GM19099 (cell line): ENCODE results near the gene GNAT2.

Experiments used
- POLR2A ChIP-seq: IDR thresholded peaks from 3 replicates; pipeline ENCODE4 v1.6.1; 2011; ENCODE audit warnings: low read depth; ENCODE audit not compliant: insufficient read length; ENCODE audit errors: extremely low read depth

Gene GNAT2

GRCh38 chr1:109619576-109620400 is at the start of gene GNAT2, which contains the start of gene AMPD2:
Gene GNAT2 (minus strand): TSS chr1:109619616. CDS start chr1:109612870, 6,746 bp downstream.
Gene AMPD2 (plus strand): TSS chr1:109619837. CDS start chr1:109621176, 1,339 bp downstream.
- peak; percentile 79 for TF ChIP-seq POLR2A

DNA sequence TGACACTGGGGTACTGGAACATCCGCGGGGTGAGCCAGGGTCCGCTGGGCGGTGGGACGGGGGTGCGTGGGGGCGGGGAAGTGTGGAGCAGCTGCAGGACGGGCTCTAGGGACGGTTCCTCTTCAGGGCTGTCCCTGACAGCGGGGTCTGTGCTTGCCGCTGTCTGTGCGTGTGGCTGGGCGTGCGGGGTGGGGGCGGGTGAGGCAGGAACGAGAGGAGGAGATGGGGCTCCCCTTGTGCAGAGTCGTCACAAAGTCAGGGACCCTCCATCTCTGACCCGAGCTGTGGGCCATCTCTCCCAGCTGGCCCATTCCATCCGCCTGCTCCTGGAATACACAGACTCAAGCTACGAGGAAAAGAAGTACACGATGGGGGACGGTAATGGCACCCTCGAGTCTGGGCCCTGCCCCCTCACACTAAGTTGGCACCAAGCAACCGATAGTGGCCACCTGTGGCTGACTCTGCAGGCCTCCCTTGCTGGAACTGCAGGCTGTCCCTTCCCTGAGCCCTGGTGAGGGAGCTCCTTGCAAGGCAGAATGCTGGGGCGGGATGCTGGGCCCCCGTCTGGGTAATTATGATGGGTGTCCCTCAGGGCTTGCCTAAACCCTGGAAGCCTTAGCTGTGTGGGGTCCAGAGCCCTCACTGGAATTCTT is 48.8 kb upstream of the GNAT2 start:
- no peak for TF ChIP-seq POLR2A

- peak; percentile 17 for TF ChIP-seq POLR2A
Observed at GRCh38 chr1:109667452-109668122, 48.2 kb upstream of the GNAT2 start, which contains the start of gene GSTM2. Gene GSTM2 (plus strand): TSS chr1:109668057. CDS start chr1:109668116, 59 bp downstream.

DNA sequence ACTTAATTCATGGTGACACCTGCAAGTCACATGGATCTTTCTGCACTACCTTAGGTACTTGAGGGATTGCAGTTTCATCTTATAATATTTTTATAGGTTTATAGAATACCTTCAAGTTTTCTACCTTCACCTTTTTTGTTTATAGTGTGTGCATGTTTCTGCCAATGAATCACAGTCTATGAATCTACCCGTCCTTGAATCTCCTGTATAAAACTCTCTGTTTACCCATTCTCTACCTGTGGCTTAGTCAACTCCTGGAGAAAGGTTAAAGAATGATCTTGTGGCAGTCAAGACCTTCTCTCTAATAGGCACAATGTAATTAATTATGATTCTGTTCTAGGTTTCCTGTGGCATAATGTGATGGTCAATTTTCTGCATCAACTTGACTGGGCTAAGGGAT is 45.3 kb upstream of the GNAT2 start:
- TF ChIP-seq POLR2A: no peak

DNA sequence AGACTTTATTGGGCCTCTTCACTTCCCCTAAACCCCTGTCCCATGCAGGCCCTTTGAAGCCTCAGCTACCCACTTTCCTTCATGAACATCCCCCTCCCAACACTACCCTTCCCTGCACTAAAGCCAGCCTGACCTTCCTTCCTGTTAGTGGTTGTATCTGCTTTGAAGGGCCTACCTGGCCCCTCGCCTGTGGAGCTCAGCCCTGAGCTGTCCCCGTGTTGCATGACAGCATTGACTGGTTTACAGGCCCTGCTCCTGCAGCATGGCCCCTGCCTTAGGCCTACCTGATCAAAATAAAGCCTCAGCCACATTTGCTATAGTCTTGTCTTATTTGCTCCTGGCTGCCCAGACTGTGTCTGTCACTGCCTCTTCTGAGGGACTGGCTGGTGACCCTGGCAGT is 42.0 kb upstream of the GNAT2 start:
- no peak for TF ChIP-seq POLR2A

DNA sequence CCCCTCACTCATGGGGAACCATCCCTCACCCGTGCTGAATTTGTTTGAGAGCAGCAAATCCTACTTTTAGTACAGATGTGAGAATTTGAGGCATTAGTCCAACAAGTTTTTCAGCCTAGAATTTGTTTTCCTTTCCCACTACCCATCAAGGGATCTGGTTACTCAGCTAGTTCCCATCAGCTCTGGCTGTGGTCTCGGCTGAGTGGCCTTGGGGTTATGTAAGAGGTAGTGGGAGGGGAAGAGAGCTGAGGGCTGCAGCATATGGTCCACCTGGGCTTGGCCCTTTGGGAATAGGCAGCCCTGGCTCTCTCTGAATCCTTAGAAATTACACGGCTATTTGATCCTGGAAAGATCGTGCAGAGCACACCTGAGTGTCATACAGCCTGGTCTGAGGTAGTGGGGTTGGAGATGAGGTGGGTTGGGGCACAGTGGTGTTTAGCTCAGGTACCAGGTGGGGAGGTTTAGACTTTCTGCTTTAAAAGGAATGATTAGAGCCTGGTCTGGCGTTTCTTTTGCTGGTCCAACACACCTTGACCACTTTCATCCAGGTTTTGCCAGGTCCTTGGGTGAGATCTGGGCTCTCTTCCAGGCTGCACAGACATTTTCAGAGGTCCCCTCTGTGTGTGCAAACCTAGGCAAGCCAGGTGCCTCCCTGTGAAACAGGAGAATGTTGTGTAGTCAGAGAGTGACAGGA is 40.7 kb upstream of the GNAT2 start:
- no peak for TF ChIP-seq POLR2A

- TF ChIP-seq POLR2A: no peak
Observed at GRCh38 chr1:109659145-109659544, 39.7 kb upstream of the GNAT2 start.

- no peak for TF ChIP-seq POLR2A
Observed at GRCh38 chr1:109658533-109659042, 39.2 kb upstream of the GNAT2 start.

- TF ChIP-seq POLR2A: no peak
Observed at GRCh38 chr1:109657970-109658369, 38.6 kb upstream of the GNAT2 start.

- TF ChIP-seq POLR2A: no peak
Observed at GRCh38 chr1:109657395-109657794, 38.0 kb upstream of the GNAT2 start.

- peak; percentile 63 for TF ChIP-seq POLR2A
Observed at GRCh38 chr1:109655615-109656519, 36.5 kb upstream of the GNAT2 start, which contains the start of gene GSTM4. Gene GSTM4 (plus strand): TSS chr1:109656099. CDS start chr1:109656390, 291 bp downstream.

- TF ChIP-seq POLR2A: no peak
Observed at GRCh38 chr1:109654519-109654918, 35.1 kb upstream of the GNAT2 start.

DNA sequence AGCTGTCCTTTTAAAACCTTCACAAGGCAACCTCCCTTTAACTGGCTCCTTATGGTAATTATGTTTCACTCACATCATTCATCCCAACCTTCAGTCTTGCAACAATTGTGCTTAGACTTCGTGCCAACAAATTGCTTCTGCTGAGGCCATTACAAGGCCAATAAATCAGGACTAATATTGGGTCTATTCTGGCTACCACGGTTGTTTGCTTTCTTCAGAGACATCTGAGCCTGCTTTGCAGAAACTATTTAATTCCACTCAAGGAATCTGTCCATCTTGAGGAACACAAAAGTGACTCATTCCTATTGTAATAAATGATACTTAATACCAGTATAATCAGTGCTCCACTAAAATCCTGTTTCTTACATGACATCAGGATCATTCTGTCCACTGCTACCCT is 33.9 kb upstream of the GNAT2 start:
- no peak for TF ChIP-seq POLR2A
